Measurements from ENCODE around the gene UTS2B.

UTS2B gene

GRCh38 chr3:191355406-191355805 lies 25.1 kb upstream of the UTS2B start:
- H3K4me2 ChIP-seq (ENCODE audit: low read depth, low read length, poor library complexity, severe bottlenecking), result no peak overlapping the region
- no peak overlapping the region for H3K4me3 ChIP-seq (ENCODE audit: low read length, poor library complexity, severe bottlenecking)
- no peaks in the 10 kb centered on the region; the same call in 1 of the 2 replicates for H3K9me3 ChIP-seq (ENCODE audit: insufficient read depth, low read depth, low read length)
- no peak for TF ChIP-seq CTCF (conservative IDR thresholded peaks at IDR 0.05; ENCODE audit: low read length)
- no peak for TF ChIP-seq EZH2phosphoT487 (IDR thresholded peaks at IDR 0.05; ENCODE audit: borderline replicate concordance)
- no peaks in the 10 kb centered on the region for H3K9me2 ChIP-seq (replicated peaks; ENCODE audit: low read depth, low read length)
- no peaks in the 10 kb centered on the region for H4K20me1 ChIP-seq (ENCODE audit: insufficient read depth, low read length, poor library complexity, severe bottlenecking)
- H3K9ac ChIP-seq (ENCODE audit: low read depth, low read length, poor library complexity, severe bottlenecking), result no peak overlapping the region
- H3F3A ChIP-seq (ENCODE audit: low read depth), result no peaks in the 10 kb centered on the region
- H3K36me3 ChIP-seq (ENCODE audit: insufficient read depth, low read length), result no peaks in the 10 kb centered on the region
- no peaks in the 10 kb centered on the region for H3K79me2 ChIP-seq (ENCODE audit: insufficient read depth, low read length)
- H3K4me1 ChIP-seq (ENCODE audit: insufficient read depth, low read length, poor library complexity, severe bottlenecking), result no peaks in the 10 kb centered on the region
- no peaks in the 10 kb centered on the region for H3K27me3 ChIP-seq (ENCODE audit: insufficient read depth, low read length, poor library complexity, severe bottlenecking)
- no peak overlapping the region for H2AFZ ChIP-seq (ENCODE audit: low read length)

GRCh38 chr3:191353022-191353777 lies 22.9 kb upstream of the UTS2B start:
- no peaks in the 10 kb centered on the region for H3K79me2 ChIP-seq (ENCODE audit: insufficient read depth, low read length)
- H4K20me1 ChIP-seq (ENCODE audit: insufficient read depth, low read length, poor library complexity, severe bottlenecking), result no peaks in the 10 kb centered on the region
- no peaks in the 10 kb centered on the region for H3K9me2 ChIP-seq (replicated peaks; ENCODE audit: low read depth, low read length)
- H2AFZ ChIP-seq (ENCODE audit: low read length), result no peak overlapping the region
- H3F3A ChIP-seq (ENCODE audit: low read depth), result no peaks in the 10 kb centered on the region
- no peak overlapping the region for H3K4me2 ChIP-seq (ENCODE audit: low read depth, low read length, poor library complexity, severe bottlenecking)
- H3K9ac ChIP-seq (ENCODE audit: low read depth, low read length, poor library complexity, severe bottlenecking), result no peak overlapping the region
- no peaks in the 10 kb centered on the region; the same call in 1 of the 2 replicates for H3K9me3 ChIP-seq (ENCODE audit: insufficient read depth, low read depth, low read length)
- no peaks in the 10 kb centered on the region for H3K4me1 ChIP-seq (ENCODE audit: insufficient read depth, low read length, poor library complexity, severe bottlenecking)
- H3K36me3 ChIP-seq (ENCODE audit: insufficient read depth, low read length), result no peaks in the 10 kb centered on the region
- no peak overlapping the region for H3K4me3 ChIP-seq (ENCODE audit: low read length, poor library complexity, severe bottlenecking)
- TF ChIP-seq EZH2phosphoT487 (IDR thresholded peaks at IDR 0.05; ENCODE audit: borderline replicate concordance) (no peak), CTCF (conservative IDR thresholded peaks at IDR 0.05; ENCODE audit: low read length) (no peak)
- no peaks in the 10 kb centered on the region for H3K27me3 ChIP-seq (ENCODE audit: insufficient read depth, low read length, poor library complexity, severe bottlenecking)

GRCh38 chr3:191352014-191352413 lies 21.7 kb upstream of the UTS2B start:
- Histone ChIP-seq H4K20me1 (ENCODE audit: insufficient read depth, low read length, poor library complexity, severe bottlenecking) (no peaks in the 10 kb centered on the region), H3K4me3 (ENCODE audit: low read length, poor library complexity, severe bottlenecking) (no peak overlapping the region), H3K9me3 (ENCODE audit: insufficient read depth, low read depth, low read length) (no peaks in the 10 kb centered on the region; the same call in 1 of the 2 replicates), H3K9me2 (replicated peaks; ENCODE audit: low read depth, low read length) (no peaks in the 10 kb centered on the region), H2AFZ (ENCODE audit: low read length) (no peak overlapping the region), H3K79me2 (ENCODE audit: insufficient read depth, low read length) (no peaks in the 10 kb centered on the region), H3K9ac (ENCODE audit: low read depth, low read length, poor library complexity, severe bottlenecking) (no peak overlapping the region), H3K4me2 (ENCODE audit: low read depth, low read length, poor library complexity, severe bottlenecking) (no peak overlapping the region), H3K36me3 (ENCODE audit: insufficient read depth, low read length) (no peaks in the 10 kb centered on the region), H3K4me1 (ENCODE audit: insufficient read depth, low read length, poor library complexity, severe bottlenecking) (no peaks in the 10 kb centered on the region), H3K27me3 (ENCODE audit: insufficient read depth, low read length, poor library complexity, severe bottlenecking) (no peaks in the 10 kb centered on the region), H3F3A (ENCODE audit: low read depth) (no peaks in the 10 kb centered on the region)
- no peak for TF ChIP-seq CTCF (conservative IDR thresholded peaks at IDR 0.05; ENCODE audit: low read length)
- no peak for TF ChIP-seq EZH2phosphoT487 (IDR thresholded peaks at IDR 0.05; ENCODE audit: borderline replicate concordance)

All from Loucy (cell line).